A549 (cell line): ENCODE results near the gene TMEM52B. TPM values are rescaled to one million over a fixed set of nuclear protein-coding genes. Genes with fewer than 3 reads are reported as not detected.
A peak's percentile ranks its signal among the peaks of the same experiment; 100 is the strongest.
"Not testable (repeated sequence)": the region's sequence is repeated elsewhere in the genome, so short reads cannot be mapped to it uniquely, and the experiment has no call there.

Experiments
- ATAC-seq, 2 experiments: fragments of 200-7000 bp in 1 of 2; fragments of >200 bp in 1 of 2; cut with Nextera tagmentation in 1 of 2; cut with Tn5 transposase in 1 of 2; 3 replicates each; pipeline versions ENCODE4 v1.8.0 to v1.9.1; 2018 to 2020; ENCODE audit warnings: mild to moderate bottlenecking in 1 of 2, moderate library complexity in 1 of 2
- CTCF ChIA-PET: fragments of 300-600 bp; sonication (Branson Sonifier 250); formaldehyde crosslinking; extraction: SDS; loops from one replicate; lab custom pipeline; 2021; ENCODE audit warnings: antibody characterized with exemption, inconsistent platforms; lab: Yijun Ruan, JAX
- POLR2A ChIA-PET: fragments of 350-600 bp; formaldehyde crosslinking; extraction: SDS; loops from one replicate; lab custom pipeline; 2021; ENCODE audit warnings: antibody characterized with exemption, inconsistent platforms; lab: Yijun Ruan, JAX
- DNase-seq, 2 experiments: peaks; one replicate each; pipeline versions ENCODE4 v3.0.0 to v3.0.0-alpha.2; 2011 to 2016; ENCODE audit warnings: low read depth in 1 of 2, low spot score in 1 of 2
- FAIRE-seq: peaks from 2 replicates; lab custom pipeline; 2011; peaks lifted over from hg19 to GRCh38; lab: Jason Lieb, UNC
- H3K27ac ChIP-seq, 2 experiments: fragments of >200 bp; sonication (Bioruptor Twin); formaldehyde crosslinking; 3 replicates each; pipeline ENCODE4 v1.5.1; 2016 to 2017
- H3K4me1 ChIP-seq: fragments of >200 bp; sonication (Bioruptor Twin); formaldehyde crosslinking; 3 replicates; pipeline ENCODE4 v1.6.1; 2016
- H3K4me2 ChIP-seq: fragments of >200 bp; sonication (Bioruptor Twin); formaldehyde crosslinking; 3 replicates; pipeline ENCODE4 v1.6.1; 2016
- H3K4me3 ChIP-seq: fragments of >200 bp; sonication (Bioruptor Twin); formaldehyde crosslinking; 3 replicates; pipeline ENCODE4 v1.5.1; 2016
- H3K9me3 ChIP-seq: fragments of >200 bp; sonication (Bioruptor Twin); formaldehyde crosslinking; 3 replicates; pipeline ENCODE4 v1.6.1; 2016
- CHD4 ChIP-seq: fragments of 200-600 bp; sonication (generic); IDR thresholded peaks from 2 replicates; pipeline ENCODE4 v1.6.1; 2016; ENCODE audit warnings: antibody characterized with exemption, mild to moderate bottlenecking, borderline replicate concordance
- E2F6 ChIP-seq: IDR thresholded peaks from 2 replicates; pipeline ENCODE4 v1.6.1; 2012; ENCODE audit warnings: low read depth, borderline replicate concordance
- ELK1 ChIP-seq: fragments of 150-350 bp; IDR thresholded peaks from 2 replicates; pipeline ENCODE4 v1.6.1; 2014; ENCODE audit warnings: low read depth, mild to moderate bottlenecking, low read length
- ESRRA ChIP-seq: fragments of 150-350 bp; IDR thresholded peaks from 2 replicates; pipeline ENCODE4 v1.6.1; 2014; ENCODE audit warnings: mild to moderate bottlenecking, low read length, borderline replicate concordance
- FOSB ChIP-seq: fragments of 250-450 bp; sonication (Bioruptor Pico); IDR thresholded peaks from 2 replicates; pipeline ENCODE4 v1.5.0; 2020; ENCODE audit warnings: mild to moderate bottlenecking, moderate library complexity
- HES2 ChIP-seq: fragments of >200 bp; sonication (Bioruptor Twin); formaldehyde crosslinking; IDR thresholded peaks from 2 replicates; pipeline ENCODE4 v1.6.1; 2016
- HOXB13 ChIP-seq: fragments of 250-450 bp; sonication (Bioruptor Pico); IDR thresholded peaks from 2 replicates; pipeline ENCODE4 v1.5.0; 2020; ENCODE audit warnings: low read depth, mild to moderate bottlenecking, moderate library complexity
- HOXB5 ChIP-seq: fragments of 250-450 bp; sonication (Bioruptor Pico); IDR thresholded peaks from 2 replicates; pipeline ENCODE4 v1.5.0; 2020; ENCODE audit warnings: mild to moderate bottlenecking, moderate library complexity
- JUN ChIP-seq, 2 experiments: fragments of >200 bp; sonication (Bioruptor Twin); formaldehyde crosslinking; IDR thresholded peaks; 2 replicates in 1 of 2; 3 replicates in 1 of 2; pipeline ENCODE4 v1.6.1; 2016 to 2017
- JUNB ChIP-seq: fragments of >200 bp; sonication (Bioruptor Twin); formaldehyde crosslinking; IDR thresholded peaks from 2 replicates; pipeline ENCODE4 v1.6.1; 2016
- KDM1A ChIP-seq: fragments of 200-600 bp; sonication (generic); IDR thresholded peaks from 2 replicates; pipeline ENCODE4 v1.6.1; 2016; ENCODE audit warnings: low read depth, mild to moderate bottlenecking
- KDM5A ChIP-seq: fragments of 200-600 bp; sonication (generic); IDR thresholded peaks from 2 replicates; pipeline ENCODE4 v1.6.1; 2016; ENCODE audit warnings: antibody characterized with exemption, mild to moderate bottlenecking
- MAZ ChIP-seq: fragments of 150-350 bp; IDR thresholded peaks from 2 replicates; pipeline ENCODE4 v1.6.1; 2014; ENCODE audit warnings: antibody characterized with exemption, low read depth, low read length, borderline replicate concordance
- NPAS2 ChIP-seq: fragments of 250-450 bp; sonication (Bioruptor Pico); IDR thresholded peaks from 2 replicates; pipeline ENCODE4 v1.8.0; 2022; ENCODE audit warnings: mild to moderate bottlenecking, moderate library complexity, borderline replicate concordance
- NR3C1 ChIP-seq: fragments of >200 bp; sonication (Bioruptor Twin); formaldehyde crosslinking; IDR thresholded peaks from 3 replicates; pipeline ENCODE4 v1.6.1; 2017
- PHF8 ChIP-seq: fragments of 200-600 bp; sonication (generic); IDR thresholded peaks from 2 replicates; pipeline ENCODE4 v1.6.1; 2016; ENCODE audit warnings: low read depth, mild to moderate bottlenecking, antibody characterized with exemption, moderate library complexity, borderline replicate concordance
- RCOR1 ChIP-seq: fragments of 150-350 bp; IDR thresholded peaks from 2 replicates; pipeline ENCODE4 v1.6.1; 2014; ENCODE audit warnings: antibody characterized with exemption, low read length, low read depth
- REST ChIP-seq: fragments of 200-600 bp; sonication (generic); IDR thresholded peaks from 2 replicates; pipeline ENCODE4 v1.6.1; 2016; ENCODE audit warnings: antibody characterized with exemption, mild to moderate bottlenecking, moderate library complexity
- RNF2 ChIP-seq: fragments of 200-600 bp; sonication (generic); IDR thresholded peaks from 2 replicates; pipeline ENCODE4 v1.6.1; 2016; ENCODE audit warnings: low read depth, mild to moderate bottlenecking, antibody characterized with exemption, moderate library complexity, borderline replicate concordance
- SREBF2 ChIP-seq: fragments of 450-650 bp; IDR thresholded peaks from 2 replicates; pipeline ENCODE4 v1.6.1; 2014; ENCODE audit warnings: mild to moderate bottlenecking, moderate library complexity
- TFCP2L1 ChIP-seq: fragments of 250-450 bp; sonication (Bioruptor Pico); IDR thresholded peaks from 2 replicates; pipeline ENCODE4 v1.5.0; 2021; ENCODE audit warnings: mild to moderate bottlenecking
- ZC3H11A ChIP-seq: fragments of 450-650 bp; IDR thresholded peaks from 2 replicates; pipeline ENCODE4 v1.6.1; 2014; ENCODE audit warnings: antibody characterized with exemption, mild to moderate bottlenecking
- WGBS: methylation state at CpG from one replicate; pipeline ENCODE4 v1.1.6; 2017; ENCODE audit errors: missing lambda C conversion rate; 5-methylcytosine and 5-hydroxymethylcytosine counted together
- polyA plus RNA-seq, 4 experiments: library from polyadenylated mRNA; depleted of rRNA in 3 of 4; stranded (reverse); fragments of >200 nt; fragmentation: RNase III in 1 of 4; extraction: RNeasy Plus Mini Kit Qiagen cat#74134 plus additional on column Dnase treatment in 1 of 4; gene quantifications; 2 replicates in 3 of 4; 3 replicates in 1 of 4; pipeline ENCODE4 v1.2.3, GENCODE V29; 2011 to 2017
- TF ChIP-seq, protein P1 (sequence below): IDR thresholded peaks from 2 replicates; pipeline ENCODE4 v1.6.1; 2012

TMEM52B gene
- polyA plus RNA-seq, 2 of the 4 experiments (the other 2 are of a cell fraction), result 0.08 to 0.39 TPM

- TF ChIP-seq TFCP2L1 (CRISPR knock-in tag), result no peak
- no peak for TF ChIP-seq E2F6
- no peak for TF ChIP-seq PHF8
- TF ChIP-seq KDM5A, result no peak
- TF ChIP-seq MAZ, result no peak
- no peak for TF ChIP-seq JUN (IDR thresholded peaks at IDR 0.05)
- TF ChIP-seq RCOR1, result no peak
- no peak for TF ChIP-seq ELK1
- TF ChIP-seq JUNB, result no peak
- no peak for TF ChIP-seq NR3C1
- TF ChIP-seq FOSB, result no peak
- Histone ChIP-seq H3K4me3 (no peak overlapping the region), H3K4me2 (peak overlapping the region; percentile 74), H3K4me1 (peaks cover 17% of the 10 kb centered on the region), H3K9me3 (no peaks in the 10 kb centered on the region), H3K27ac (no peak overlapping the region)
- CTCF ChIA-PET, result no interaction called here
- DNase-seq (no peak), FAIRE-seq (no peak), ATAC-seq (no peak)
- POLR2A ChIA-PET, result no interaction called here
- WGBS, result 78% methylated on average over 3 of the region's 3 CpGs
Observed at GRCh38 chr12:10214895-10215267, 36.0 kb downstream of the TMEM52B start.

GRCh38 chr12:10215436-10215835 lies 36.6 kb downstream of the TMEM52B start:
- POLR2A ChIA-PET, result no interaction called here
- WGBS, result 71% methylated on average over 2 of the region's 2 CpGs
- H3K9me3 ChIP-seq, result no peaks in the 10 kb centered on the region
- TF ChIP-seq, protein P1, sequence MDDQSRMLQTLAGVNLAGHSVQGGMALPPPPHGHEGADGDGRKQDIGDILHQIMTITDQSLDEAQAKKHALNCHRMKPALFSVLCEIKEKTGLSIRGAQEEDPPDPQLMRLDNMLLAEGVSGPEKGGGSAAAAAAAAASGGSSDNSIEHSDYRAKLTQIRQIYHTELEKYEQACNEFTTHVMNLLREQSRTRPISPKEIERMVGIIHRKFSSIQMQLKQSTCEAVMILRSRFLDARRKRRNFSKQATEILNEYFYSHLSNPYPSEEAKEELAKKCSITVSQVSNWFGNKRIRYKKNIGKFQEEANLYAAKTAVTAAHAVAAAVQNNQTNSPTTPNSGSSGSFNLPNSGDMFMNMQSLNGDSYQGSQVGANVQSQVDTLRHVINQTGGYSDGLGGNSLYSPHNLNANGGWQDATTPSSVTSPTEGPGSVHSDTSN, result no peak
- no peak for TF ChIP-seq HOXB5 (CRISPR knock-in tag)
- TF ChIP-seq KDM5A, result no peak
- no peak for TF ChIP-seq HOXB13 (CRISPR knock-in tag)
- TF ChIP-seq HES2, result no peak
- no peak for TF ChIP-seq RNF2
- TF ChIP-seq SREBF2, result no peak
- no peak for TF ChIP-seq ZC3H11A
- no peak for TF ChIP-seq ESRRA
- no peak for TF ChIP-seq E2F6
- no peak for TF ChIP-seq JUNB
- TF ChIP-seq KDM1A, result no peak
- no peak for TF ChIP-seq NPAS2 (CRISPR knock-in tag)
- no peak for TF ChIP-seq CHD4
- TF ChIP-seq REST, result no peak
- no peak for TF ChIP-seq JUN (IDR thresholded peaks at IDR 0.05)
- TF ChIP-seq, all 56 proteins: peak for 0
- Histone ChIP-seq H3K4me3 (no peak overlapping the region), H3K4me1 (peaks cover 17% of the 10 kb centered on the region), H3K4me2 (peak overlapping the region; percentile 74; the same call in 2 of the 3 replicates), H3K27ac (no peak overlapping the region)
- ATAC-seq (no peak), FAIRE-seq (no peak), DNase-seq (no peak)
- CTCF ChIA-PET, result interaction anchor here (0.6 kb wide), 1 partner anchor 14 kb away, joined by 3 read pairs; no protein-coding TSS in a partner anchor

DNA sequence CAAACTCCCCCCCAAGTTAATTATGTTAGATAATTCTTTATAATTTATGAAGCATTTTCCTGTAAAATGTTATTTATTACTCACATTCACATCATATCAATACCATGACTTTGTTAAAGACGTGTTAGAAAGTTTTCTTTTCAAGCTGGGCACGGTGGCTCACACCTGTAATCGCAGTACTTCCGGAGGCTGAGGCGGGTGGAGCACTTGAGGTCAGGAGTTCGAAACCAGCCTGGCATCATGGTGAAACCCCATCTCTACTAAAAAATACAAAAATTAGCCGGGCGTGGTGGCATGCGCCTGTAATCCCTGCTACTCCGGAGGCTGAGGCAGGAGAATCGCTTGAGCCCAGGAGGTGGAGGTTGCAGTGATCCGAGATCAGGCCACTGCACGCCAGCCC lies 37.1 kb downstream of the TMEM52B start:
- H3K4me2 ChIP-seq, DNase-seq, H3K9me3 ChIP-seq, FAIRE-seq, H3K27ac ChIP-seq, ATAC-seq, POLR2A ChIA-PET, H3K4me3 ChIP-seq: not testable (repeated sequence)
- WGBS, result 91% methylated on average over 13 of the region's 13 CpGs
- CTCF ChIA-PET, result interaction anchor here (0.6 to 1.4 kb wide), 2 partner anchors 13 to 20 kb away, joined by 3 to 5 read pairs; no protein-coding TSS in a partner anchor
- H3K4me1 ChIP-seq, result peaks cover 17% of the 10 kb centered on the region
